HEK293 (cell line): ENCODE data around the gene PFAS.

Experiments
- CTCF ChIA-PET: fragments of 350-600 bp; formaldehyde crosslinking; extraction: SDS; loops from one replicate; lab custom pipeline; 2021; ENCODE audit warnings: antibody characterized with exemption; lab: Yijun Ruan, JAX
- POLR2A ChIA-PET: fragments of 300-600 bp; formaldehyde crosslinking; extraction: SDS; loops from one replicate; lab custom pipeline; 2020; ENCODE audit warnings: antibody characterized with exemption, inconsistent platforms; lab: Yijun Ruan, JAX
- H3K27ac ChIP-seq: fragments of 200-500 bp; sonication (Bioruptor generic); 2 replicates; pipeline ENCODE4 v1.5.1; 2014; ENCODE audit warnings: low read depth, low read length, control low read depth, inconsistent platforms; ENCODE audit errors: extremely low read depth
- H3K36me3 ChIP-seq, 2 experiments: fragments of 200-500 bp in 1 of 2; sonication (Bioruptor generic) in 1 of 2; 1 replicate in 1 of 2; 2 replicates in 1 of 2; pipeline ENCODE4 v1.5.1; 2014 to 2017; ENCODE audit warnings: inconsistent platforms in 2 of 2, low read length in 2 of 2; ENCODE audit not compliant: control insufficient read depth in 2 of 2, insufficient read depth in 1 of 2
- H3K4me1 ChIP-seq: fragments of 200-500 bp; sonication (Bioruptor generic); 2 replicates; pipeline ENCODE4 v1.5.1; 2014; ENCODE audit warnings: mild to moderate bottlenecking, low read length, inconsistent platforms; ENCODE audit not compliant: control insufficient read depth, insufficient read depth
- H3K4me3 ChIP-seq: 2 replicates; pipeline ENCODE4 v1.5.1; 2011; ENCODE audit warnings: low read depth, mild to moderate bottlenecking, control low read depth, low read length, moderate library complexity
- H3K9me3 ChIP-seq: fragments of 200-500 bp; sonication (Bioruptor generic); 2 replicates; pipeline ENCODE4 v1.5.1; 2014; ENCODE audit warnings: low read depth, low read length, inconsistent platforms; ENCODE audit not compliant: control insufficient read depth, insufficient read depth
- KLF16 ChIP-seq: fragments of 450-650 bp; formaldehyde crosslinking; IDR thresholded peaks from 2 replicates; pipeline ENCODE4 v1.5.1; 2017; ENCODE audit warnings: missing biosample characterization, missing genetic modification characterization
- PRDM2 ChIP-seq: fragments of 450-650 bp; formaldehyde crosslinking; IDR thresholded peaks from 2 replicates; pipeline ENCODE4 v1.5.1; 2016; ENCODE audit warnings: missing biosample characterization, missing genetic modification characterization, borderline replicate concordance
- ZBTB17 ChIP-seq: fragments of 450-650 bp; formaldehyde crosslinking; IDR thresholded peaks from 2 replicates; pipeline ENCODE4 v1.5.1; 2016; ENCODE audit warnings: missing biosample characterization, missing genetic modification characterization
- ZBTB48 ChIP-seq: fragments of 450-650 bp; formaldehyde crosslinking; IDR thresholded peaks from 2 replicates; pipeline ENCODE4 v1.5.1; 2016; ENCODE audit warnings: missing biosample characterization, missing genetic modification characterization
- ZBTB7A ChIP-seq: fragments of 450-650 bp; formaldehyde crosslinking; IDR thresholded peaks from 2 replicates; pipeline ENCODE4 v1.5.1; 2016; ENCODE audit warnings: low read depth, missing biosample characterization, missing genetic modification characterization
- ZFHX2 ChIP-seq: fragments of 450-650 bp; formaldehyde crosslinking; conservative IDR thresholded peaks from 2 replicates; pipeline ENCODE4 v1.5.1; 2016; ENCODE audit warnings: missing biosample characterization, missing genetic modification characterization
- ZNF133 ChIP-seq: fragments of 450-650 bp; formaldehyde crosslinking; IDR thresholded peaks from 2 replicates; pipeline ENCODE4 v1.5.1; 2016; ENCODE audit warnings: missing biosample characterization, missing genetic modification characterization
- ZNF2 ChIP-seq: fragments of 450-650 bp; formaldehyde crosslinking; IDR thresholded peaks from 2 replicates; pipeline ENCODE4 v1.5.1; 2016; ENCODE audit warnings: missing biosample characterization, missing genetic modification characterization
- ZNF248 ChIP-seq: fragments of 450-650 bp; formaldehyde crosslinking; IDR thresholded peaks from 2 replicates; pipeline ENCODE4 v1.5.1; 2017; ENCODE audit warnings: missing biosample characterization, missing genetic modification characterization
- ZNF280D ChIP-seq: fragments of 450-650 bp; formaldehyde crosslinking; IDR thresholded peaks from 2 replicates; pipeline ENCODE4 v1.5.1; 2016; ENCODE audit warnings: missing biosample characterization, missing genetic modification characterization
- ZNF335 ChIP-seq: fragments of 450-650 bp; formaldehyde crosslinking; conservative IDR thresholded peaks from 2 replicates; pipeline ENCODE4 v1.5.1; 2016; ENCODE audit warnings: missing biosample characterization, missing genetic modification characterization
- ZNF366 ChIP-seq: fragments of 450-650 bp; formaldehyde crosslinking; conservative IDR thresholded peaks from 2 replicates; pipeline ENCODE4 v1.5.1; 2016; ENCODE audit warnings: missing biosample characterization, missing genetic modification characterization
- ZNF513 ChIP-seq: fragments of 450-650 bp; IDR thresholded peaks from 2 replicates; pipeline ENCODE4 v1.5.1; 2018; ENCODE audit warnings: missing biosample characterization, missing genetic modification characterization
- ZNF621 ChIP-seq: fragments of 450-650 bp; formaldehyde crosslinking; IDR thresholded peaks from 2 replicates; pipeline ENCODE4 v1.5.1; 2017; ENCODE audit warnings: missing biosample characterization, missing genetic modification characterization
- ZNF664 ChIP-seq: fragments of 450-650 bp; formaldehyde crosslinking; IDR thresholded peaks from 2 replicates; pipeline ENCODE4 v1.5.1; 2016; ENCODE audit warnings: missing biosample characterization, missing genetic modification characterization
- ZNF768 ChIP-seq: fragments of 450-650 bp; formaldehyde crosslinking; IDR thresholded peaks from 2 replicates; pipeline ENCODE4 v1.5.1; 2018; ENCODE audit warnings: missing biosample characterization, mild to moderate bottlenecking, missing genetic modification characterization
- ZNF830 ChIP-seq: fragments of 450-650 bp; IDR thresholded peaks from 2 replicates; pipeline ENCODE4 v1.5.0; 2018; ENCODE audit warnings: missing biosample characterization, missing genetic modification characterization, low read depth, mild to moderate bottlenecking, moderate library complexity

Gene PFAS

GRCh38 chr17:8294814-8295316, 45.8 kb downstream of the PFAS start (continued):
- no peak for TF ChIP-seq PRDM2 (tag by site-specific recombination)
- 0 out of 2 replicates have a peak, but pooled peaks have one; percentile 35 for TF ChIP-seq ZBTB7A (tag by site-specific recombination)
- TF ChIP-seq ZNF664 (tag by site-specific recombination), result no peak
- TF ChIP-seq ZNF133 (tag by site-specific recombination), result no peak

- peak; percentile 80; the same call in 1 of the 2 replicates for TF ChIP-seq ZBTB17 (tag by site-specific recombination)
- TF ChIP-seq ZNF513 (tag by site-specific recombination), result peak; percentile 87
- no peak for TF ChIP-seq ZFHX2 (tag by site-specific recombination)
- TF ChIP-seq ZNF366 (tag by site-specific recombination), result peak; percentile 88
- TF ChIP-seq ZNF280D, result no peak
- TF ChIP-seq ZBTB48 (tag by site-specific recombination), result 0 out of 2 replicates have a peak, but pooled peaks have one; percentile 14
- H3K4me1 ChIP-seq, result no peaks in the 10 kb centered on the region
- no peaks in the 10 kb centered on the region for H3K36me3 ChIP-seq
- no peak overlapping the region for H3K4me3 ChIP-seq
- H3K9me3 ChIP-seq, result no peaks in the 10 kb centered on the region
- ChIA-PET CTCF (interaction anchor here (0.6 to 2.8 kb wide), 28 partner anchors 10 to 485 kb away, joined by 3 to 19 read pairs (median 4); partner anchors contain the start of genes ARHGEF15 and RANGRF), POLR2A (interaction anchor here (0.5 to 1.4 kb wide), 5 partner anchors 28 to 105 kb away, joined by 3 to 8 read pairs (median 5); partner anchors contain the start of genes AURKB and CTC1)
- H3K27ac ChIP-seq, result no peak overlapping the region
Observed at GRCh38 chr17:8300226-8300625, 51.1 kb downstream of the PFAS start.

- CTCF ChIA-PET, result interaction anchor here (0.6 to 2.8 kb wide), 44 partner anchors 10 to 1743 kb away, joined by 3 to 19 read pairs (median 4); partner anchors contain the start of genes ARHGEF15, HES7 and PFAS
- no peaks in the 10 kb centered on the region for H3K36me3 ChIP-seq
- H3K4me3 ChIP-seq, result no peak overlapping the region
- H3K9me3 ChIP-seq, result no peaks in the 10 kb centered on the region
- no peaks in the 10 kb centered on the region for H3K4me1 ChIP-seq
- POLR2A ChIA-PET, result interaction anchor here (0.5 to 1.4 kb wide), 5 partner anchors 27 to 106 kb away, joined by 3 to 8 read pairs (median 5); partner anchors contain the start of genes AURKB and CTC1
- H3K27ac ChIP-seq, result no peak overlapping the region
- 0 out of 2 replicates have a peak, but pooled peaks have one; percentile 7 for TF ChIP-seq ZNF280D
- no peak for TF ChIP-seq ZNF830
- 0 out of 2 replicates have a peak, but pooled peaks have one; percentile 14 for TF ChIP-seq ZNF335 (tag by site-specific recombination)
- TF ChIP-seq ZNF248 (tag by site-specific recombination), result no peak
- peak; percentile 54; the same call in 1 of the 2 replicates for TF ChIP-seq ZNF2
- TF ChIP-seq ZNF768 (tag by site-specific recombination), result no peak
- TF ChIP-seq KLF16 (tag by site-specific recombination), result no peak
- TF ChIP-seq ZNF621, result no peak
Observed at GRCh38 chr17:8300627-8301242, 51.6 kb downstream of the PFAS start.
